HepG2 (cell line): Measurements from ENCODE around the gene TRIM62. TPM values are rescaled to one million over a fixed set of nuclear protein-coding genes. Genes with fewer than 3 reads are reported as not detected.

Experiments
- ATAC-seq: fragments of 200-7000 bp; cut with Tn5 transposase; 3 replicates; pipeline ENCODE4 v1.9.1; 2020; ENCODE audit warnings: mild to moderate bottlenecking, moderate library complexity
- BruUV-seq: library from RNA; stranded (reverse); fragments of 400-500 nt; replicated peaks from 2 replicates; lab custom pipeline; 2021; lab: Mats Ljungman, UMichigan
- CTCF ChIA-PET: fragments of 300-600 bp; formaldehyde crosslinking; extraction: SDS; loops from one replicate; lab custom pipeline; 2021; ENCODE audit warnings: low total read pairs, inconsistent platforms, low intra/inter-chr PET ratio; lab: Yijun Ruan, JAX
- POLR2A ChIA-PET: fragments of 350-600 bp; sonication (Branson Sonifier 250); formaldehyde crosslinking; loops from one replicate; lab custom pipeline; 2020; ENCODE audit warnings: antibody characterized with exemption, inconsistent platforms; lab: Yijun Ruan, JAX
- DNase-seq: peaks from one replicate; pipeline ENCODE4 v3.0.0-alpha.2; 2015; ENCODE audit warnings: low spot score
- FAIRE-seq: peaks from 3 replicates; lab custom pipeline; 2011; peaks lifted over from hg19 to GRCh38; lab: Jason Lieb, UNC
- H2AFZ ChIP-seq: one replicate; pipeline ENCODE4 v1.6.1; 2011; ENCODE audit warnings: low read length, inconsistent platforms
- H3K27ac ChIP-seq: fragments of 300-600 bp; 3 replicates; pipeline ENCODE4 v1.8.0; 2011; ENCODE audit warnings: mixed run types, mild to moderate bottlenecking, mixed read lengths, low read length, inconsistent platforms; ENCODE audit not compliant: insufficient read depth; ENCODE audit errors: extremely low read length
- H3K27me3 ChIP-seq, 2 experiments: fragments of 200-600 bp in 1 of 2; 2 replicates in 1 of 2; 3 replicates in 1 of 2; pipeline versions ENCODE4 v1.6.0 to v1.8.0; 2011; ENCODE audit warnings: low read length in 2 of 2, mild to moderate bottlenecking in 2 of 2, moderate library complexity in 2 of 2, inconsistent platforms in 1 of 2; ENCODE audit not compliant: insufficient read depth in 2 of 2, control insufficient read depth in 1 of 2
- H3K36me3 ChIP-seq, 2 experiments: fragments of 200-600 bp in 1 of 2; replicated peaks in 1 of 2; 2 replicates in 1 of 2; 3 replicates in 1 of 2; pipeline versions ENCODE4 v1.5.1 to v1.8.0; 2011; ENCODE audit warnings: low read length in 2 of 2, inconsistent platforms in 1 of 2; ENCODE audit not compliant: insufficient read depth in 2 of 2, control insufficient read depth in 1 of 2
- H3K4me1 ChIP-seq: 2 replicates; pipeline ENCODE4 v1.5.1; 2012; ENCODE audit warnings: low read length, inconsistent platforms; ENCODE audit not compliant: insufficient read depth
- H3K4me2 ChIP-seq: 2 replicates; pipeline ENCODE4 v1.6.0; 2011; ENCODE audit warnings: low read depth, low read length, inconsistent platforms
- H3K4me3 ChIP-seq, 3 experiments: fragments of 200-600 bp in 1 of 3; sonication (generic), shearing (Covaris generic) in 1 of 3; replicated peaks in 1 of 3; 2 replicates each; pipeline ENCODE4 v1.5.1; 2011 to 2016; ENCODE audit warnings: low read length in 3 of 3, inconsistent platforms in 2 of 3, low read depth in 2 of 3, mild to moderate bottlenecking in 2 of 3, control low read depth in 1 of 3, mixed read lengths in 1 of 3; ENCODE audit not compliant: insufficient read depth in 1 of 3
- H3K79me2 ChIP-seq: one replicate; pipeline ENCODE4 v1.6.1; 2011; ENCODE audit warnings: low read length, inconsistent platforms; ENCODE audit not compliant: insufficient read depth
- H3K9ac ChIP-seq: 2 replicates; pipeline ENCODE4 v1.6.0; 2011; ENCODE audit warnings: mild to moderate bottlenecking, low read depth, low read length, inconsistent platforms; ENCODE audit not compliant: insufficient read depth
- H3K9me3 ChIP-seq: 2 replicates; pipeline ENCODE4 v1.5.1; 2012; ENCODE audit warnings: mild to moderate bottlenecking, low read length
- H4K20me1 ChIP-seq: 2 replicates; pipeline ENCODE4 v1.6.0; 2011; ENCODE audit warnings: inconsistent platforms, mild to moderate bottlenecking, low read length, moderate library complexity; ENCODE audit not compliant: insufficient read depth
- ATAD3A ChIP-seq: sonication (generic); formaldehyde crosslinking; IDR thresholded peaks from 2 replicates; pipeline ENCODE4 v1.4.0; 2020; ENCODE audit warnings: missing genetic modification reagents
- HNF4G ChIP-seq, 2 experiments: sonication (generic) in 1 of 2; formaldehyde crosslinking in 1 of 2; IDR thresholded peaks; 2 replicates each; pipeline versions ENCODE4 v1.4.0 to v1.6.1; 2011 to 2020; ENCODE audit warnings: borderline replicate concordance in 2 of 2, low read depth in 2 of 2, mild to moderate bottlenecking in 2 of 2, low read length in 1 of 2, missing genetic modification reagents in 1 of 2, moderate library complexity in 1 of 2
- HOXA7 ChIP-seq: sonication (generic); formaldehyde crosslinking; IDR thresholded peaks from 2 replicates; pipeline ENCODE4 v1.8.1; 2022; ENCODE audit warnings: mild to moderate bottlenecking, missing genetic modification reagents, moderate library complexity
- PLSCR1 ChIP-seq: sonication (generic); formaldehyde crosslinking; IDR thresholded peaks from 2 replicates; pipeline ENCODE4 v1.5.0; 2020; ENCODE audit warnings: missing genetic modification reagents, mild to moderate bottlenecking, borderline replicate concordance
- RXRA ChIP-seq: sonication (generic); formaldehyde crosslinking; IDR thresholded peaks from 2 replicates; pipeline ENCODE4 v1.5.1; 2020; ENCODE audit warnings: missing genetic modification reagents
- TAF1 ChIP-seq: sonication (generic); formaldehyde crosslinking; IDR thresholded peaks from 2 replicates; pipeline ENCODE4 v1.4.0; 2020; ENCODE audit warnings: missing genetic modification reagents
- ZFP82 ChIP-seq: sonication (generic); formaldehyde crosslinking; IDR thresholded peaks from 2 replicates; pipeline ENCODE4 v1.5.1; 2020; ENCODE audit warnings: mild to moderate bottlenecking, missing genetic modification reagents, borderline replicate concordance
- ZNF275 ChIP-seq: sonication (generic); formaldehyde crosslinking; IDR thresholded peaks from 2 replicates; pipeline ENCODE4 v1.8.0; 2022; ENCODE audit warnings: missing genetic modification reagents, mild to moderate bottlenecking, inconsistent platforms, borderline replicate concordance
- ZNF280D ChIP-seq: sonication (generic); formaldehyde crosslinking; IDR thresholded peaks from 2 replicates; pipeline ENCODE4 v1.5.1; 2020; ENCODE audit warnings: mild to moderate bottlenecking, missing genetic modification reagents
- ZNF354B ChIP-seq: sonication (generic); formaldehyde crosslinking; IDR thresholded peaks from 2 replicates; pipeline ENCODE4 v1.8.0; 2022; ENCODE audit warnings: mild to moderate bottlenecking, missing genetic modification reagents
- ZNF556 ChIP-seq: sonication (generic); formaldehyde crosslinking; IDR thresholded peaks from 2 replicates; pipeline ENCODE4 v1.4.0; 2020; ENCODE audit warnings: mild to moderate bottlenecking, missing genetic modification reagents, borderline replicate concordance
- ZNF615 ChIP-seq: sonication (generic); formaldehyde crosslinking; IDR thresholded peaks from 2 replicates; pipeline ENCODE4 v1.5.0; 2020; ENCODE audit warnings: mild to moderate bottlenecking, missing genetic modification reagents, borderline replicate concordance
- ZNF737 ChIP-seq: sonication (generic); formaldehyde crosslinking; IDR thresholded peaks from 2 replicates; pipeline ENCODE4 v1.5.0; 2020; ENCODE audit warnings: missing genetic modification reagents, mild to moderate bottlenecking, borderline replicate concordance
- ZNF773 ChIP-seq: sonication (generic); formaldehyde crosslinking; IDR thresholded peaks from 2 replicates; pipeline ENCODE4 v1.4.0; 2020; ENCODE audit warnings: missing genetic modification reagents, borderline replicate concordance
- ZSCAN5A ChIP-seq: sonication (generic); formaldehyde crosslinking; IDR thresholded peaks from 2 replicates; pipeline ENCODE4 v1.8.0; 2022; ENCODE audit warnings: mild to moderate bottlenecking, missing genetic modification reagents, borderline replicate concordance
- WGBS: methylation state at CpG from one replicate; pipeline ENCODE4 v1.1.6; 2017; ENCODE audit warnings: low lambda C conversion rate; 5-methylcytosine and 5-hydroxymethylcytosine counted together
- in situ Hi-C: cut with HindIII; loops from 2 replicates; pipeline ENCODE4 v1.10.0; 2017; ENCODE audit warnings: low pct_unique_long_range_greater_than_20kb; ENCODE audit not compliant: extremely low pct_ligation_motif_present
- intact Hi-C: fragments of 100-400 bp; cut with micrococcal nuclease; formaldehyde crosslinking; loops from one replicate; pipeline ENCODE4 v1.10.0; 2022; ENCODE audit not compliant: unreplicated experiment
- polyA plus RNA-seq, 8 experiments: library from polyadenylated mRNA; depleted of rRNA in 3 of 8; stranded (reverse) in 7 of 8; unstranded in 1 of 8; fragments of >200 nt; fragmentation: Illumina TruSeq in 4 of 8; extraction: Trizol in 4 of 8; gene quantifications; 2 replicates each; pipeline versions ENCODE4 v1.2.1 to v1.2.3, GENCODE V29; 2011 to 2016; ENCODE audit warnings: low read depth in 4 of 8, missing spikeins in 1 of 8, mixed read lengths in 1 of 8; ENCODE audit not compliant: insufficient read depth in 1 of 8
- total RNA-seq, 5 experiments: library from RNA; depleted of rRNA; stranded (reverse); fragments of >200 nt; fragmentation: Illumina TruSeq; extraction: Trizol; gene quantifications; 2 replicates each; pipeline ENCODE4 v1.2.3, GENCODE V29; 2016; ENCODE audit warnings: low read depth in 1 of 5

The TRIM62 gene
- total and polyA plus RNA-seq, 2 of the 13 experiments (the other 11 are each of a cell fraction or from before 2014, with no cell fraction given) = 0.53 to 0.57 TPM

GRCh38 chr1:33188572-33189275 lies 6.9 kb upstream of the TRIM62 start (continued):
- TF ChIP-seq ZFP82 (CRISPR knock-in tag) (no peak), ZSCAN5A (CRISPR knock-in tag) (no peak)
- TF ChIP-seq, all 625 proteins: peak for 0

- ChIA-PET POLR2A (no interaction called here), CTCF (no interaction called here)
- no peak for FAIRE-seq
- TF ChIP-seq ZNF556 (no peak), HOXA7 (no peak), ATAD3A (no peak), HNF4G (IDR thresholded peaks at IDR 0.05; ENCODE audit: borderline replicate concordance, low read depth, low read length) (no peak), HNF4G (CRISPR knock-in tag; IDR thresholded peaks at IDR 0.05; ENCODE audit: borderline replicate concordance, low read depth) (no peak), ZNF275 (CRISPR knock-in tag) (no peak), ZNF737 (CRISPR knock-in tag) (no peak), ZNF280D (CRISPR knock-in tag) (no peak), PLSCR1 (CRISPR knock-in tag) (no peak), ZNF773 (no peak), RXRA (CRISPR knock-in tag) (no peak), ZNF615 (CRISPR knock-in tag) (no peak), ZNF354B (no peak), TAF1 (CRISPR knock-in tag) (no peak)
These were observed 5.1 kb upstream of the TRIM62 start for GRCh38 chr1:33186936-33187335.

More at GRCh38 chr1:33186936-33187335, 5.1 kb upstream of the TRIM62 start:
- no peak overlapping the region for H3K4me3 ChIP-seq
- H2AFZ ChIP-seq = no peak overlapping the region
- H3K4me1 ChIP-seq = peaks cover 6% of the 10 kb centered on the region
- H3K9me3 ChIP-seq = no peaks in the 10 kb centered on the region
- WGBS = 0% methylated on average over 1 of the region's 1 CpG
- intact Hi-C loops = no loop called here
- peaks cover 1 to 5% of the 10 kb centered on the region in 2 experiments; a peak in 1 of 5 replicates for H3K27me3 ChIP-seq
- no peaks in the 10 kb centered on the region for H3K36me3 ChIP-seq
- in situ Hi-C loops = no loop called here
- DNase-seq (no peak), ATAC-seq (no peak)
- H3K9ac ChIP-seq = no peak overlapping the region
- BruUV-seq = no TSS peak
- no peak overlapping the region for H3K4me2 ChIP-seq
- no peaks in the 10 kb centered on the region for H3K79me2 ChIP-seq
- no peak overlapping the region for H3K27ac ChIP-seq
- no peaks in the 10 kb centered on the region for H4K20me1 ChIP-seq
